B cell (primary cell): Measurements from ENCODE around the gene HOXA5. TPM values are rescaled to one million over a fixed set of nuclear protein-coding genes. Genes with fewer than 3 reads are reported as not detected.

Source experiments
- ATAC-seq: fragments of 200-7000 bp; cut with Tn5 transposase; one replicate; pipeline ENCODE4 v1.10.0; 2021; ENCODE audit warnings: low read depth, mild to moderate bottlenecking, moderate number of reproducible peaks, moderate library complexity
- CTCF ChIA-PET: fragments of 350-600 bp; sonication (Branson Sonifier 250); formaldehyde crosslinking; loops from one replicate; lab custom pipeline; 2021; ENCODE audit warnings: antibody characterized with exemption, inconsistent platforms; lab: Charles Lee
- POLR2A ChIA-PET: fragments of 350-600 bp; sonication (Branson Sonifier 250); formaldehyde crosslinking; loops from one replicate; lab custom pipeline; 2021; ENCODE audit warnings: antibody characterized with exemption; lab: Charles Lee
- DNase-seq: peaks from one replicate; pipeline ENCODE4 v3.0.0; 2013
- H2AFZ ChIP-seq: 2 replicates; pipeline ENCODE4 v1.6.1; 2012; ENCODE audit warnings: mild to moderate bottlenecking, low read depth, low read length; ENCODE audit not compliant: insufficient read depth, poor library complexity, severe bottlenecking
- H3K27ac ChIP-seq, 2 donors: 1 replicate in 1 of 2; 2 replicates in 1 of 2; pipeline ENCODE4 v1.5.1; 2012 to 2013; ENCODE audit warnings: low read length in 2 of 2, mild to moderate bottlenecking in 2 of 2, moderate library complexity in 1 of 2
- H3K27me3 ChIP-seq, 4 experiments: fragments of 200-600 bp in 1 of 4; sonication (generic) in 1 of 4; replicated peaks in 1 of 4; 1 replicate in 2 of 4; 2 replicates in 2 of 4; pipeline versions ENCODE4 v1.6.1 to v1.7.0; 2013 to 2016; ENCODE audit warnings: low read length in 3 of 4, mild to moderate bottlenecking in 2 of 4, mixed read lengths in 1 of 4, moderate library complexity in 1 of 4; ENCODE audit not compliant: insufficient read depth in 4 of 4, control insufficient read depth in 3 of 4; ENCODE audit errors: control extremely low read depth in 1 of 4
- H3K36me3 ChIP-seq, 2 experiments: replicated peaks in 1 of 2; 1 replicate in 1 of 2; 2 replicates in 1 of 2; pipeline versions ENCODE4 v1.6.1 to v1.7.1; 2013; ENCODE audit warnings: low read length in 1 of 2; ENCODE audit not compliant: insufficient read depth in 2 of 2, control insufficient read depth in 1 of 2; ENCODE audit errors: control extremely low read depth in 1 of 2, extremely low read depth in 1 of 2
- H3K4me1 ChIP-seq, 2 donors: fragments of 200-600 bp in 1 of 2; sonication (generic) in 1 of 2; 1 replicate in 1 of 2; 2 replicates in 1 of 2; pipeline versions ENCODE4 v1.5.1 to v1.6.1; 2013 to 2017; ENCODE audit warnings: low read length in 2 of 2; ENCODE audit not compliant: control insufficient read depth in 2 of 2, insufficient read depth in 2 of 2
- H3K4me2 ChIP-seq: replicated peaks from 2 replicates; pipeline ENCODE3; 2012; ENCODE audit warnings: mild to moderate bottlenecking, low read depth, low read length; ENCODE audit not compliant: poor library complexity, severe bottlenecking
- H3K4me3 ChIP-seq, 5 experiments: fragments of 200-600 bp in 1 of 5; sonication (generic) in 1 of 5; 1 replicate in 3 of 5; 2 replicates in 2 of 5; pipeline versions ENCODE4 v1.5.1 to v1.7.0; 2011 to 2016; ENCODE audit warnings: low read length in 4 of 5, mild to moderate bottlenecking in 4 of 5, low read depth in 2 of 5, control low read depth in 1 of 5, moderate library complexity in 1 of 5; ENCODE audit not compliant: insufficient read depth in 1 of 5; ENCODE audit errors: control extremely low read depth in 1 of 5, extremely low read depth in 1 of 5
- H3K79me2 ChIP-seq: fragments of 200-600 bp; sonication (generic); one replicate; pipeline ENCODE4 v1.6.0; 2016; ENCODE audit warnings: low read length; ENCODE audit not compliant: control insufficient read depth, insufficient read depth
- H3K9ac ChIP-seq: fragments of 200-600 bp; sonication (generic); 2 replicates; pipeline ENCODE4 v1.6.1; 2017; ENCODE audit warnings: mild to moderate bottlenecking, low read length, moderate library complexity
- H3K9me3 ChIP-seq, 3 donors: one replicate each; pipeline versions ENCODE4 v1.6.1 to v1.7.1; 2013; ENCODE audit warnings: low read length in 2 of 3; ENCODE audit not compliant: control insufficient read depth in 2 of 3, insufficient read depth in 1 of 3; ENCODE audit errors: control extremely low read depth in 1 of 3
- H4K20me1 ChIP-seq: 2 replicates; pipeline ENCODE4 v1.6.0; 2012; ENCODE audit warnings: mild to moderate bottlenecking, low read length; ENCODE audit not compliant: insufficient read depth, control insufficient read depth, poor library complexity, severe bottlenecking
- H3K27ac Mint-ChIP-seq: one replicate; pipeline ENCODE4 v1.8.0; 2021; ENCODE audit warnings: mixed read lengths
- H3K27me3 Mint-ChIP-seq: one replicate; pipeline ENCODE4 v1.8.0; 2021; ENCODE audit warnings: mixed read lengths
- H3K4me1 Mint-ChIP-seq: one replicate; pipeline ENCODE4 v1.8.0; 2021; ENCODE audit warnings: mixed read lengths
- H3K4me3 Mint-ChIP-seq: one replicate; pipeline ENCODE4 v1.8.0; 2021; ENCODE audit warnings: mixed read lengths
- H3K9me3 Mint-ChIP-seq: one replicate; pipeline ENCODE4 v1.8.0; 2022; ENCODE audit warnings: mixed read lengths; ENCODE audit not compliant: insufficient read depth
- EZH2 ChIP-seq: IDR thresholded peaks from 2 replicates; pipeline ENCODE4 v1.6.1; 2012; ENCODE audit warnings: borderline replicate concordance, low read depth, mild to moderate bottlenecking, moderate library complexity, low read length; ENCODE audit not compliant: insufficient read depth, poor library complexity, severe bottlenecking
- WGBS: methylation state at CpG from one replicate; pipeline ENCODE4 v1.1.5; 2013; ENCODE audit warnings: missing lambda C conversion rate; ENCODE audit not compliant: insufficient coverage; 5-methylcytosine and 5-hydroxymethylcytosine counted together
- intact Hi-C: fragments of 100-400 bp; cut with micrococcal nuclease; formaldehyde crosslinking; loops from one replicate; pipeline ENCODE4 v1.10.0; 2022
- polyA plus RNA-seq: library from polyadenylated mRNA; depleted of rRNA; stranded (reverse); fragments of >200 nt; gene quantifications from 2 replicates; pipeline ENCODE4 v1.2.3, GENCODE V29; 2012
- total RNA-seq, 2 donors: library from RNA; stranded (reverse); fragments of 120-200 nt in 1 of 2; gene quantifications; 1 replicate in 1 of 2; 2 replicates in 1 of 2; pipeline versions ENCODE4 v1.2.3 to v1.2.4, GENCODE V29; 2013 to 2022
- TF ChIP-seq, protein P1 (sequence below): fragments of 200-600 bp; IDR thresholded peaks from one replicate; pipeline ENCODE4 v1.8.0; 2022; ENCODE audit warnings: antibody characterized with exemption, mild to moderate bottlenecking

HOXA5 gene
- total and polyA plus RNA-seq, 2 donors (not counting 1 experiment from before 2014, with no cell fraction given), result not detected

GRCh38 chr7:27095050-27095896, 48.2 kb downstream of the HOXA5 start:
- WGBS, result 3% methylated on average over 26 of the region's 33 CpGs
- H3K9ac ChIP-seq, result peak overlapping the region; percentile 91
- TF ChIP-seq EZH2, result peak; percentile 47
- TF ChIP-seq, protein P1, sequence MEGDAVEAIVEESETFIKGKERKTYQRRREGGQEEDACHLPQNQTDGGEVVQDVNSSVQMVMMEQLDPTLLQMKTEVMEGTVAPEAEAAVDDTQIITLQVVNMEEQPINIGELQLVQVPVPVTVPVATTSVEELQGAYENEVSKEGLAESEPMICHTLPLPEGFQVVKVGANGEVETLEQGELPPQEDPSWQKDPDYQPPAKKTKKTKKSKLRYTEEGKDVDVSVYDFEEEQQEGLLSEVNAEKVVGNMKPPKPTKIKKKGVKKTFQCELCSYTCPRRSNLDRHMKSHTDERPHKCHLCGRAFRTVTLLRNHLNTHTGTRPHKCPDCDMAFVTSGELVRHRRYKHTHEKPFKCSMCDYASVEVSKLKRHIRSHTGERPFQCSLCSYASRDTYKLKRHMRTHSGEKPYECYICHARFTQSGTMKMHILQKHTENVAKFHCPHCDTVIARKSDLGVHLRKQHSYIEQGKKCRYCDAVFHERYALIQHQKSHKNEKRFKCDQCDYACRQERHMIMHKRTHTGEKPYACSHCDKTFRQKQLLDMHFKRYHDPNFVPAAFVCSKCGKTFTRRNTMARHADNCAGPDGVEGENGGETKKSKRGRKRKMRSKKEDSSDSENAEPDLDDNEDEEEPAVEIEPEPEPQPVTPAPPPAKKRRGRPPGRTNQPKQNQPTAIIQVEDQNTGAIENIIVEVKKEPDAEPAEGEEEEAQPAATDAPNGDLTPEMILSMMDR, result no peak
- peak overlapping the region; percentile 97 for H3K4me2 ChIP-seq
- H3K79me2 ChIP-seq, result no peaks in the 10 kb centered on the region
- H3K27me3 ChIP-seq, result peaks cover 2 to 80% (median 47%) of the 10 kb centered on the region in 4 experiments
- ChIA-PET POLR2A (no interaction called here), CTCF (no interaction called here)
- peaks cover 32% of the 10 kb centered on the region for H3K4me1 Mint-ChIP-seq
- intact Hi-C loops, result loop anchor here (5.0 kb wide), 2 partner anchors 413 to 1233 kb away; no protein-coding TSS in a partner anchor
- H3K4me3 ChIP-seq, result peak overlapping the region; percentile 11 to 91 (median 79)
- H4K20me1 ChIP-seq, result peaks cover 12% of the 10 kb centered on the region
- H3K27me3 Mint-ChIP-seq, result peaks cover 60% of the 10 kb centered on the region
- no peaks in the 10 kb centered on the region for H3K36me3 ChIP-seq
- no peaks in the 10 kb centered on the region for H3K9me3 Mint-ChIP-seq
- peak overlapping the region; percentile 88 for H3K4me3 Mint-ChIP-seq
- ATAC-seq, result peak; percentile 19
- H3K9me3 ChIP-seq, result peaks cover 0 to 21% (median 0%) of the 10 kb centered on the region in 3 donors
- H3K4me1 ChIP-seq, result peaks cover 32 to 37% of the 10 kb centered on the region in 2 donors
- peak overlapping the region; percentile 73 for H3K27ac Mint-ChIP-seq
- DNase-seq, result peak; percentile 50
- no peak overlapping the region for H3K27ac ChIP-seq
- peak overlapping the region; percentile 93 for H2AFZ ChIP-seq
